Smooth muscle cell (in vitro differentiated cells): ENCODE measurements around the gene AMTN. TPM values are rescaled to one million over a fixed set of nuclear protein-coding genes. Genes with fewer than 3 reads are reported as not detected.

Experiments
- DNase-seq: peaks from one replicate; lab custom pipeline; 2025; ENCODE audit not compliant: unreplicated experiment; lab: John Stamatoyannopoulos, UW
- H2AFZ ChIP-seq: fragments of 200-600 bp; sonication (generic); 2 replicates; pipeline ENCODE4 v1.6.0; 2016; ENCODE audit warnings: antibody characterized with exemption, low read depth, mild to moderate bottlenecking
- H3F3A ChIP-seq: fragments of 200-600 bp; sonication (generic); 2 replicates; pipeline ENCODE4 v1.6.0; 2017; ENCODE audit warnings: antibody characterized with exemption, low read depth
- H3K27ac ChIP-seq: fragments of 200-600 bp; sonication (generic); 2 replicates; pipeline ENCODE4 v1.5.1; 2016; ENCODE audit warnings: low read depth, mild to moderate bottlenecking
- H3K27me3 ChIP-seq: fragments of 200-600 bp; sonication (generic); 2 replicates; pipeline ENCODE4 v1.6.1; 2016; ENCODE audit warnings: low read depth, mild to moderate bottlenecking
- H3K36me3 ChIP-seq: fragments of 200-600 bp; sonication (generic); 2 replicates; pipeline ENCODE4 v1.5.1; 2016; ENCODE audit warnings: low read depth
- H3K4me1 ChIP-seq: fragments of 200-600 bp; sonication (generic); 2 replicates; pipeline ENCODE4 v1.5.1; 2016; ENCODE audit warnings: low read depth
- H3K4me2 ChIP-seq: fragments of 200-600 bp; sonication (generic); 2 replicates; pipeline ENCODE4 v1.6.0; 2016; ENCODE audit warnings: mild to moderate bottlenecking
- H3K4me3 ChIP-seq: fragments of 200-600 bp; sonication (generic); 2 replicates; pipeline ENCODE4 v1.5.1; 2016; ENCODE audit warnings: mild to moderate bottlenecking
- H3K79me2 ChIP-seq: fragments of 200-600 bp; sonication (generic); 2 replicates; pipeline ENCODE4 v1.6.0; 2016; ENCODE audit warnings: low read depth, mild to moderate bottlenecking
- H3K9ac ChIP-seq: fragments of 200-600 bp; sonication (generic); 2 replicates; pipeline ENCODE4 v1.6.0; 2016; ENCODE audit warnings: low read depth
- H3K9me3 ChIP-seq: fragments of 200-600 bp; sonication (generic); replicated peaks from 2 replicates; pipeline ENCODE4 v1.5.1; 2016; ENCODE audit warnings: low read depth
- H4K20me1 ChIP-seq: fragments of 200-600 bp; sonication (generic); 2 replicates; pipeline ENCODE4 v1.6.0; 2016; ENCODE audit warnings: low read depth
- CTCF ChIP-seq: fragments of 200-600 bp; sonication (generic); IDR thresholded peaks from 2 replicates; pipeline ENCODE4 v1.5.1; 2017; ENCODE audit warnings: borderline replicate concordance, mild to moderate bottlenecking, antibody characterized with exemption; ENCODE audit not compliant: insufficient read depth, poor library complexity, severe bottlenecking
- whole genome bisulfite sequencing: methylation state at CpG from one replicate; pipeline ENCODE4 v1.1.7; 2016; ENCODE audit warnings: low lambda C conversion rate; 5-methylcytosine and 5-hydroxymethylcytosine counted together
- polyA plus RNA-seq: library from polyadenylated mRNA; unstranded; fragments of >200 nt; fragmentation: Nextera tagmentation; extraction: Ambion mirVana; gene quantifications from 2 replicates; pipeline ENCODE4 v1.2.1, GENCODE V29; 2016
- total RNA-seq: library from RNA; depleted of rRNA; stranded (reverse); fragments of >200 nt; gene quantifications from 2 replicates; pipeline ENCODE4 v1.2.3, GENCODE V29; 2014

The AMTN gene
- total and polyA plus RNA-seq, 2 experiments from 2014 or later, result 0.61 TPM; not detected in 1

GRCh38 chr4:70522626-70523025 is 4.3 kb downstream of the AMTN start:
- Histone ChIP-seq H3K27ac (no peak overlapping the region), H3F3A (no peaks in the 10 kb centered on the region), H3K9me3 (no peaks in the 10 kb centered on the region), H3K27me3 (peaks cover 18% of the 10 kb centered on the region), H3K4me1 (no peaks in the 10 kb centered on the region), H3K79me2 (no peaks in the 10 kb centered on the region), H2AFZ (no peak overlapping the region), H3K9ac (no peak overlapping the region), H3K36me3 (no peaks in the 10 kb centered on the region), H3K4me2 (no peak overlapping the region), H4K20me1 (no peaks in the 10 kb centered on the region), H3K4me3 (no peak overlapping the region)
- no peak for TF ChIP-seq CTCF
- 87% methylated on average over 7 of the region's 7 CpGs for WGBS
- DNase-seq, result no peak

- no peak for DNase-seq
- Histone ChIP-seq H3K36me3 (no peaks in the 10 kb centered on the region), H4K20me1 (no peaks in the 10 kb centered on the region), H3K27me3 (peaks cover 7% of the 10 kb centered on the region), H2AFZ (no peak overlapping the region), H3K4me3 (no peak overlapping the region), H3K9ac (no peak overlapping the region), H3F3A (no peaks in the 10 kb centered on the region), H3K79me2 (no peaks in the 10 kb centered on the region), H3K4me1 (no peaks in the 10 kb centered on the region), H3K9me3 (no peaks in the 10 kb centered on the region), H3K27ac (no peak overlapping the region), H3K4me2 (no peak overlapping the region)
- 74% methylated on average over 5 of the region's 5 CpGs for WGBS
- TF ChIP-seq CTCF, result no peak
Observed at GRCh38 chr4:70530997-70531396, 12.6 kb downstream of the AMTN start.

DNA sequence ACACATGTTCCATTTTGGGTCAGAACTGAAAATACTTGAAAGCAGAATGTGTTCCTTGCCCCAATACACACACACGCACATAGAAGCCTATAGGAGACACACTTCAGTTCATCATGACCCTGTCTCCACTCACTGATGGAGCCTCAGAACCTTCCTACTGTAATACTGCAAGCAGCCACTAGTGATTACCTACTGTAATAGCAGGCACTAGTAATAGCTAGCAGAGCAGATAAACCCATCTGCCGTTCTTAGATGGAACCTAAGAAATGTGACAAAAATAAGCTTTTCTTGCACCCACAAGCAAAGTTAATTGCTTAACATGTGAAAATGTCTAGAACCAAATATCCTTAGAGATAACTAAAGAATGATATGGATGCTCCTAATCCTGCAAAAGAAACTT is 13.6 kb downstream of the AMTN start:
- no peaks in the 10 kb centered on the region for H3K4me1 ChIP-seq
- no peak overlapping the region for H2AFZ ChIP-seq
- H3K27ac ChIP-seq, result no peak overlapping the region
- no peak overlapping the region for H3K4me2 ChIP-seq
- no peak for DNase-seq
- WGBS, result 60% methylated on average over 2 of the region's 2 CpGs
- H3K36me3 ChIP-seq, result no peaks in the 10 kb centered on the region
- H3K27me3 ChIP-seq, result peaks cover 7% of the 10 kb centered on the region
- H3K79me2 ChIP-seq, result no peaks in the 10 kb centered on the region
- TF ChIP-seq CTCF, result no peak
- no peak overlapping the region for H3K9ac ChIP-seq
- H3K9me3 ChIP-seq, result no peaks in the 10 kb centered on the region
- H3F3A ChIP-seq, result no peaks in the 10 kb centered on the region
- H4K20me1 ChIP-seq, result no peaks in the 10 kb centered on the region
- no peak overlapping the region for H3K4me3 ChIP-seq

GRCh38 chr4:70533211-70533610 is 14.8 kb downstream of the AMTN start:
- WGBS, result 86% methylated on average over 2 of the region's 2 CpGs

More at GRCh38 chr4:70533211-70533610, 14.8 kb downstream of the AMTN start:
- no peak for DNase-seq
- Histone ChIP-seq H3K4me2 (no peak overlapping the region), H3K4me1 (no peaks in the 10 kb centered on the region), H2AFZ (no peak overlapping the region), H3K9ac (no peak overlapping the region), H3F3A (no peaks in the 10 kb centered on the region), H3K27me3 (no peaks in the 10 kb centered on the region), H3K9me3 (no peaks in the 10 kb centered on the region), H4K20me1 (no peaks in the 10 kb centered on the region), H3K27ac (no peak overlapping the region), H3K79me2 (no peaks in the 10 kb centered on the region), H3K4me3 (no peak overlapping the region), H3K36me3 (no peaks in the 10 kb centered on the region)
- no peak for TF ChIP-seq CTCF
